ENCODE results near the gene CHP1. TPM values are rescaled to one million over a fixed set of nuclear protein-coding genes. Genes with fewer than 3 reads are reported as not detected.

CHP1 gene
- polyA plus RNA-seq, 2 of the 4 experiments (the other 2 are of a cell fraction): 115 to 138 TPM

DNA sequence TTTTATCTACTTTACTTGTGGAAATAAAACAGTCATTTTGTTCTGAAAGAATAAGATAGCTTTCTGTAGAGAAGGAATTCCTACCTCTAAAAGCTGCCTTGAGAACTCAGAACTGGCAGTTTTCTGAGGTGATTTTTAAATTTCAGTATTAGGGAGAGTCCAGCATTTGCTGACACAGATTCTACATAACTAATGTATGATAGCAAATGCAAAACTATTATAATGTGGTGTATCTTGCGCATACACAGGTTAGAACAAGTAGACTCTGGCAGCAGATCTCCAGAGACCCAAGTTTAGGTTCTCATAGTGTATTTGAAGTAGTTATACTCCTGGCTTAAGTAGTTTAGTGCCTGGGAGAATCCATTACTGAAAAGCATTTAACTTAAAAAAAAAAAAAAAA is 70.5 kb downstream of the CHP1 start:
- ATAC-seq (no peak), DNase-seq (ENCODE audit: low read depth in 1 of 2, low spot score in 1 of 2) (no peak), FAIRE-seq (no peak)
- Histone ChIP-seq H3K4me2 (no peak overlapping the region), H3K9me3 (no peaks in the 10 kb centered on the region), H3K4me3 (no peak overlapping the region), H3K27ac (no peak overlapping the region), H3K4me1 (no peaks in the 10 kb centered on the region; the same call in 2 of the 3 replicates)
- TF ChIP-seq, protein P1, sequence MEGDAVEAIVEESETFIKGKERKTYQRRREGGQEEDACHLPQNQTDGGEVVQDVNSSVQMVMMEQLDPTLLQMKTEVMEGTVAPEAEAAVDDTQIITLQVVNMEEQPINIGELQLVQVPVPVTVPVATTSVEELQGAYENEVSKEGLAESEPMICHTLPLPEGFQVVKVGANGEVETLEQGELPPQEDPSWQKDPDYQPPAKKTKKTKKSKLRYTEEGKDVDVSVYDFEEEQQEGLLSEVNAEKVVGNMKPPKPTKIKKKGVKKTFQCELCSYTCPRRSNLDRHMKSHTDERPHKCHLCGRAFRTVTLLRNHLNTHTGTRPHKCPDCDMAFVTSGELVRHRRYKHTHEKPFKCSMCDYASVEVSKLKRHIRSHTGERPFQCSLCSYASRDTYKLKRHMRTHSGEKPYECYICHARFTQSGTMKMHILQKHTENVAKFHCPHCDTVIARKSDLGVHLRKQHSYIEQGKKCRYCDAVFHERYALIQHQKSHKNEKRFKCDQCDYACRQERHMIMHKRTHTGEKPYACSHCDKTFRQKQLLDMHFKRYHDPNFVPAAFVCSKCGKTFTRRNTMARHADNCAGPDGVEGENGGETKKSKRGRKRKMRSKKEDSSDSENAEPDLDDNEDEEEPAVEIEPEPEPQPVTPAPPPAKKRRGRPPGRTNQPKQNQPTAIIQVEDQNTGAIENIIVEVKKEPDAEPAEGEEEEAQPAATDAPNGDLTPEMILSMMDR (IDR thresholded peaks at IDR 0.05): no peak
- no peak for TF ChIP-seq CHD2 (IDR thresholded peaks at IDR 0.05; ENCODE audit: low read length, partially characterized antibody)
- TF ChIP-seq, protein P2, sequence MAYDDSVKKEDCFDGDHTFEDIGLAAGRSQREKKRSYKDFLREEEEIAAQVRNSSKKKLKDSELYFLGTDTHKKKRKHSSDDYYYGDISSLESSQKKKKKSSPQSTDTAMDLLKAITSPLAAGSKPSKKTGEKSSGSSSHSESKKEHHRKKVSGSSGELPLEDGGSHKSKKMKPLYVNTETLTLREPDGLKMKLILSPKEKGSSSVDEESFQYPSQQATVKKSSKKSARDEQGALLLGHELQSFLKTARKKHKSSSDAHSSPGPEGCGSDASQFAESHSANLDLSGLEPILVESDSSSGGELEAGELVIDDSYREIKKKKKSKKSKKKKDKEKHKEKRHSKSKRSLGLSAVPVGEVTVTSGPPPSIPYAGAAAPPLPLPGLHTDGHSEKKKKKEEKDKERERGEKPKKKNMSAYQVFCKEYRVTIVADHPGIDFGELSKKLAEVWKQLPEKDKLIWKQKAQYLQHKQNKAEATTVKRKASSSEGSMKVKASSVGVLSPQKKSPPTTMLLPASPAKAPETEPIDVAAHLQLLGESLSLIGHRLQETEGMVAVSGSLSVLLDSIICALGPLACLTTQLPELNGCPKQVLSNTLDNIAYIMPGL (CRISPR knock-in tag; IDR thresholded peaks at IDR 0.05; ENCODE audit: borderline replicate concordance): no peak
- TF ChIP-seq, protein P3, sequence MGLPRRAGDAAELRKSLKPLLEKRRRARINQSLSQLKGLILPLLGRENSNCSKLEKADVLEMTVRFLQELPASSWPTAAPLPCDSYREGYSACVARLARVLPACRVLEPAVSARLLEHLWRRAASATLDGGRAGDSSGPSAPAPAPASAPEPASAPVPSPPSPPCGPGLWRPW (IDR thresholded peaks at IDR 0.05): no peak
- no peak for TF ChIP-seq FOSL2 (IDR thresholded peaks at IDR 0.05)
- TF ChIP-seq FOSL2 (CRISPR knock-in tag; IDR thresholded peaks at IDR 0.05): no peak
- TF ChIP-seq RARB (CRISPR knock-in tag; IDR thresholded peaks at IDR 0.05): no peak
- TF ChIP-seq BHLHE40 (IDR thresholded peaks at IDR 0.05; ENCODE audit: low read depth, low read length): no peak
- no peak for TF ChIP-seq EHMT2 (IDR thresholded peaks at IDR 0.05; ENCODE audit: low read depth)
- TF ChIP-seq JUNB (IDR thresholded peaks at IDR 0.05): no peak
- TF ChIP-seq ZNF302 (CRISPR knock-in tag; IDR thresholded peaks at IDR 0.05): no peak
- TF ChIP-seq, protein P4, sequence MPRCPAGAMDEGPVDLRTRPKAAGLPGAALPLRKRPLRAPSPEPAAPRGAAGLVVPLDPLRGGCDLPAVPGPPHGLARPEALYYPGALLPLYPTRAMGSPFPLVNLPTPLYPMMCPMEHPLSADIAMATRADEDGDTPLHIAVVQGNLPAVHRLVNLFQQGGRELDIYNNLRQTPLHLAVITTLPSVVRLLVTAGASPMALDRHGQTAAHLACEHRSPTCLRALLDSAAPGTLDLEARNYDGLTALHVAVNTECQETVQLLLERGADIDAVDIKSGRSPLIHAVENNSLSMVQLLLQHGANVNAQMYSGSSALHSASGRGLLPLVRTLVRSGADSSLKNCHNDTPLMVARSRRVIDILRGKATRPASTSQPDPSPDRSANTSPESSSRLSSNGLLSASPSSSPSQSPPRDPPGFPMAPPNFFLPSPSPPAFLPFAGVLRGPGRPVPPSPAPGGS (IDR thresholded peaks at IDR 0.05): no peak
- TF ChIP-seq RCOR1 (IDR thresholded peaks at IDR 0.05; ENCODE audit: low read depth, low read length): no peak
- TF ChIP-seq, protein P5, sequence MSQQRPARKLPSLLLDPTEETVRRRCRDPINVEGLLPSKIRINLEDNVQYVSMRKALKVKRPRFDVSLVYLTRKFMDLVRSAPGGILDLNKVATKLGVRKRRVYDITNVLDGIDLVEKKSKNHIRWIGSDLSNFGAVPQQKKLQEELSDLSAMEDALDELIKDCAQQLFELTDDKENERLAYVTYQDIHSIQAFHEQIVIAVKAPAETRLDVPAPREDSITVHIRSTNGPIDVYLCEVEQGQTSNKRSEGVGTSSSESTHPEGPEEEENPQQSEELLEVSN (IDR thresholded peaks at IDR 0.05; ENCODE audit: borderline replicate concordance, low read depth): no peak
- no peak for TF ChIP-seq HDAC2 (IDR thresholded peaks at IDR 0.05)
- ChIA-PET POLR2A (no interaction called here), CTCF (no interaction called here)
- 100% methylated on average over 1 of the region's 1 CpG for WGBS (ENCODE audit: missing lambda C conversion rate)

DNA sequence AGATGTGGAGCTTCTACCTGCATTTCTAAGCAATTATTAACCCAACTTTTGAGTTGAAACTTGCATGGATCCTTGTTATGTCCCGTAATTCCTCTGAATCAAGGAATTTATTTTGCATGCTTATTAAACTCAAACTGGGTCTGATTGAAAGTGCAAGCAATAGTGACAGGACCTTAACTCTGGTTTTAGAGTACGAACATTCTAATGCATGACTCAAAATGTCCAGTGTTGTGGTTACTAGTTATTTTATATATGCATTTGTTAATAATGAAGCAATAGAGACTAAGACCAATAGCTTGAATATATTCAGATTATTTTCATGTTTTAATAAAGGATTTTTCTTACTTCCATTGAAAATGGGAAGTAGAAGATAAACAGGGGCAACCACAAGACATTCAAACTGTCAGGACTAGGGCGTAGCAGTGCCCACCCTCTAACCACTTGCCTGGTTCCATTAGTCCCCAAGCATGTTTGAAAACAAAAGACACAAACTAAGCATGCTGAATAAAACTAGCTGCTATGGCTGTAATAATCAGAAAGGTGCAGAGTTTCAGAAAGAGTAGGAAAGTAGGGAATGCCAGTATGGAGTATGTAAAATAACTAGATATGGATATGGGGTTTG is 73.2 kb downstream of the CHP1 start:
- ChIA-PET POLR2A (interaction anchor here (1.5 kb wide), 1 partner anchor 28 kb away, joined by 4 read pairs; the partner anchor contains the start of genes NUSAP1 and OIP5), CTCF (no interaction called here)
- H3K4me1 ChIP-seq: no peaks in the 10 kb centered on the region
- FAIRE-seq (no peak), DNase-seq (ENCODE audit: low read depth in 1 of 2, low spot score in 1 of 2) (no peak), ATAC-seq (no peak)
- H3K4me2 ChIP-seq: no peak overlapping the region
- H3K27ac ChIP-seq: no peak overlapping the region
- TF ChIP-seq RNF2 (IDR thresholded peaks at IDR 0.05; ENCODE audit: borderline replicate concordance, low read depth): no peak
- no peak for TF ChIP-seq ZSCAN20 (CRISPR knock-in tag; IDR thresholded peaks at IDR 0.05)
- H3K4me3 ChIP-seq: no peak overlapping the region
- 93% methylated on average over 3 of the region's 3 CpGs for WGBS (ENCODE audit: missing lambda C conversion rate)
- H3K9me3 ChIP-seq: no peaks in the 10 kb centered on the region

DNA sequence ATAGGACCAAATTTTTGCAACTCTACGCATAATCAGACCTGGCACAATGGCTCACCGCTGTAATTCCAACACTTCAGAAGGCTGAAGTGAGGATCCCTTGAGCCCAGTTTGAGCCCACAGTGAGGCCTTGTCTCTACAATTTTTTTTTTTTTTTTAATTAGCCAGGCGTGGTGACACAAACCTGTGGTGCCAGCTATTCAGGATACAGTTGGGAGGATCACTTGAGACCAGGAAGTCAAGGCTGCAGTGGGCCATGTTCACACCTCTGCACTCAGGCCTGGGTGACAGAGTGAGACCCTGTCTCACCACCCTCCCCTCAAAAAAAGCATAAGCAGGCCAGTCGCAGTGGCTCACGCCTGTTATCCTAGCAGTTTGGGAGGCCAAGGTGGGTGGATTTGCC is 76.6 kb downstream of the CHP1 start:
- ChIA-PET CTCF (interaction anchor here (0.6 kb wide), 1 partner anchor 134 kb away, joined by 4 read pairs; no protein-coding TSS in a partner anchor), POLR2A (no interaction called here)
- no peak for FAIRE-seq
- TF ChIP-seq RNF2 (IDR thresholded peaks at IDR 0.05; ENCODE audit: borderline replicate concordance, low read depth): no peak
- TF ChIP-seq FOXS1 (CRISPR knock-in tag; IDR thresholded peaks at IDR 0.05): no peak
- TF ChIP-seq, protein P6, sequence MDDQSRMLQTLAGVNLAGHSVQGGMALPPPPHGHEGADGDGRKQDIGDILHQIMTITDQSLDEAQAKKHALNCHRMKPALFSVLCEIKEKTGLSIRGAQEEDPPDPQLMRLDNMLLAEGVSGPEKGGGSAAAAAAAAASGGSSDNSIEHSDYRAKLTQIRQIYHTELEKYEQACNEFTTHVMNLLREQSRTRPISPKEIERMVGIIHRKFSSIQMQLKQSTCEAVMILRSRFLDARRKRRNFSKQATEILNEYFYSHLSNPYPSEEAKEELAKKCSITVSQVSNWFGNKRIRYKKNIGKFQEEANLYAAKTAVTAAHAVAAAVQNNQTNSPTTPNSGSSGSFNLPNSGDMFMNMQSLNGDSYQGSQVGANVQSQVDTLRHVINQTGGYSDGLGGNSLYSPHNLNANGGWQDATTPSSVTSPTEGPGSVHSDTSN (IDR thresholded peaks at IDR 0.05): no peak
- TF ChIP-seq JUN (IDR thresholded peaks at IDR 0.05): no peak
- TF ChIP-seq, protein P7, sequence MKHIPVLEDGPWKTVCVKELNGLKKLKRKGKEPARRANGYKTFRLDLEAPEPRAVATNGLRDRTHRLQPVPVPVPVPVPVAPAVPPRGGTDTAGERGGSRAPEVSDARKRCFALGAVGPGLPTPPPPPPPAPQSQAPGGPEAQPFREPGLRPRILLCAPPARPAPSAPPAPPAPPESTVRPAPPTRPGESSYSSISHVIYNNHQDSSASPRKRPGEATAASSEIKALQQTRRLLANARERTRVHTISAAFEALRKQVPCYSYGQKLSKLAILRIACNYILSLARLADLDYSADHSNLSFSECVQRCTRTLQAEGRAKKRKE (CRISPR knock-in tag; IDR thresholded peaks at IDR 0.05; ENCODE audit: low read depth): no peak
- no peak for TF ChIP-seq ZSCAN20 (CRISPR knock-in tag; IDR thresholded peaks at IDR 0.05)
- TF ChIP-seq EP300 (IDR thresholded peaks at IDR 0.05): no peak
- no peak for TF ChIP-seq EHMT2 (IDR thresholded peaks at IDR 0.05; ENCODE audit: low read depth)
- no peak for TF ChIP-seq HOXB5 (CRISPR knock-in tag; IDR thresholded peaks at IDR 0.05)
- no peak for TF ChIP-seq FOSL2 (IDR thresholded peaks at IDR 0.05)
- no peak for TF ChIP-seq FOSL2 (CRISPR knock-in tag; IDR thresholded peaks at IDR 0.05)
- no peak for TF ChIP-seq POLR2A (IDR thresholded peaks at IDR 0.05; ENCODE audit: low read length)
- H3K4me2 ChIP-seq: no peak overlapping the region
- no peak for DNase-seq (ENCODE audit: low read depth in 1 of 2, low spot score in 1 of 2)
- no peak overlapping the region for H3K4me3 ChIP-seq
- no peaks in the 10 kb centered on the region for H3K9me3 ChIP-seq
- no peak overlapping the region for H3K27ac ChIP-seq
- ATAC-seq: no peak
- 77% methylated on average over 5 of the region's 5 CpGs for WGBS (ENCODE audit: missing lambda C conversion rate)
- H3K4me1 ChIP-seq: peaks cover under 1% of the 10 kb centered on the region; the same call in 2 of the 3 replicates
